HG02943 (cell line): ENCODE data around the gene FAM167B.

Experiments
- ATAC-seq: cut with Tn5 transposase; IDR thresholded peaks from one replicate; pipeline ENCODE4 v1.9.1; 2021; ENCODE audit warnings: mild to moderate bottlenecking, low read depth, moderate library complexity; ENCODE audit not compliant: unreplicated experiment

The FAM167B gene

GRCh38 chr1:32246888-32247273 lies at the start of gene FAM167B:
Gene FAM167B (plus strand): TSS chr1:32247222. CDS start chr1:32247422, 200 bp downstream.
- no peak for ATAC-seq

- no peak for ATAC-seq
Measured at GRCh38 chr1:32197837-32198236, 49.2 kb upstream of the FAM167B start.

GRCh38 chr1:32198237-32199042 lies 48.6 kb upstream of the FAM167B start:
- no peak for ATAC-seq

- no peak for ATAC-seq
Measured at GRCh38 chr1:32199043-32199716, 47.8 kb upstream of the FAM167B start.

GRCh38 chr1:32199717-32200072 lies 47.3 kb upstream of the FAM167B start:
- ATAC-seq, result no peak

GRCh38 chr1:32200226-32201010 lies 46.6 kb upstream of the FAM167B start, which contains the start of gene CCDC28B:
Gene CCDC28B (plus strand): TSS chr1:32200595. CDS start chr1:32201936, 1,341 bp downstream.
- no peak for ATAC-seq

GRCh38 chr1:32201011-32201855 lies 45.8 kb upstream of the FAM167B start:
- no peak for ATAC-seq

- no peak for ATAC-seq
Measured at GRCh38 chr1:32204943-32205361, 42.1 kb upstream of the FAM167B start.

- ATAC-seq, result no peak
Measured at GRCh38 chr1:32205401-32206370, 41.3 kb upstream of the FAM167B start, which contains the start of gene IQCC. Gene IQCC (plus strand): TSS chr1:32205671. CDS start chr1:32205682, 11 bp downstream.

GRCh38 chr1:32208469-32208868 lies 38.6 kb upstream of the FAM167B start:
- no peak for ATAC-seq

GRCh38 chr1:32208891-32209328 lies 38.1 kb upstream of the FAM167B start, which contains the start of gene DCDC2B:
Gene DCDC2B (plus strand): TSS chr1:32209089. CDS start chr1:32209094, 5 bp downstream.
- ATAC-seq, result no peak

GRCh38 chr1:32215629-32216480 lies 31.2 kb upstream of the FAM167B start:
- no peak for ATAC-seq

GRCh38 chr1:32216566-32216965 lies 30.5 kb upstream of the FAM167B start:
- no peak for ATAC-seq

- no peak for ATAC-seq
Measured at GRCh38 chr1:32219022-32219421, 28.0 kb upstream of the FAM167B start.

GRCh38 chr1:32220746-32221580 lies 26.1 kb upstream of the FAM167B start:
- no peak for ATAC-seq

GRCh38 chr1:32221581-32221979 lies 25.4 kb upstream of the FAM167B start:
- ATAC-seq, result no peak
